Posterior vena cava (tissue), 2 donors: ENCODE measurements around the gene PPID. TPM values are rescaled to one million over a fixed set of nuclear protein-coding genes. Genes with fewer than 3 reads are reported as not detected.
"Not testable (repeated sequence)": the region's sequence is repeated elsewhere in the genome, so short reads cannot be mapped to it uniquely, and the experiment has no call there.

Experiments
- DNase-seq: peaks from one replicate; pipeline ENCODE4 v3.0.0-alpha.2; 2020; ENCODE audit warnings: low spot score
- intact Hi-C, 2 donors: fragments of 100-400 bp; cut with DNase I; formaldehyde crosslinking; loops; one replicate each; pipeline versions ENCODE4 v1.14.1 to v1.14.2; 2022 to 2023
- long read RNA-seq, 2 donors: library from polyadenylated mRNA; unstranded; transcript quantifications; one replicate each; pipeline ENCODE4 v2.0.0, GENCODE V29; 2020 to 2021
- total RNA-seq, 2 donors: library from RNA; stranded (reverse); fragmentation: NEBNext Ultra II Directional; extraction: Animal tissue kit (Norgen Biotek cat#: 25700); gene quantifications; one replicate each; pipeline ENCODE4 v1.2.1, GENCODE V29; 2021
- donor health status: DM: yes; HTN: yes; CAD: no.
- donor health status: DM: yes; HTN: yes; CAD: no.

PPID gene
- total RNA-seq, result 10 to 100 TPM; 13.6 to 14.9 TPM
- long read RNA-seq, donor 1, transcript PPID-201 (10 exons, 1,823 nt), result major isoform, 17 of 18 reads
- long read RNA-seq, donor 1, partial matches to known transcripts, result 1 of 18 reads
- long read RNA-seq, donor 1, other reads (novel, unspliced or antisense), result 0 of 18 reads
- long read RNA-seq, donor 2, transcript PPID-201 (10 exons, 1,823 nt), result major isoform, 80 of 92 reads
- long read RNA-seq, donor 2, partial matches to known transcripts, result 7 of 92 reads
- long read RNA-seq, donor 2, other reads (novel, unspliced or antisense), result 5 of 92 reads

GRCh38 chr4:158722917-158723793, at the start of gene PPID:
Gene PPID, minus strand, starts transcription at chr4:158723396. Its CDS starts 108 bp downstream, at chr4:158723288.
- peak; percentile 97 for DNase-seq
- intact Hi-C loops, result no loop called here

- no peak for DNase-seq
- intact Hi-C loops, result loop anchor here in 1 of 2 donors (10.0 kb wide), 1 partner anchor 53 kb away; no protein-coding TSS in a partner anchor
Measured at GRCh38 chr4:158771776-158772175, 48.6 kb upstream of the PPID start.

GRCh38 chr4:158770671-158771070, 47.5 kb upstream of the PPID start:
- intact Hi-C loops, result loop anchor here in 1 of 2 donors (10.0 kb wide), 1 partner anchor 54 kb away; no protein-coding TSS in a partner anchor
- no peak for DNase-seq

GRCh38 chr4:158769175-158769921, 46.2 kb upstream of the PPID start:
- DNase-seq, result peak; percentile 84
- intact Hi-C loops, result loop anchor here in 1 of 2 donors (5.0 kb wide), 1 partner anchor 43 kb away; no protein-coding TSS in a partner anchor

GRCh38 chr4:158768555-158769174, 45.5 kb upstream of the PPID start, which contains the start of gene FNIP2:
Gene FNIP2, plus strand, starts transcription at chr4:158769026. Its CDS starts 187 bp downstream, at chr4:158769213.
- peak; percentile 93 for DNase-seq

GRCh38 chr4:158767451-158767850, 44.3 kb upstream of the PPID start:
- no peak for DNase-seq
- intact Hi-C loops, result loop anchor here in 1 of 2 donors (5.0 kb wide), 1 partner anchor 45 kb away; no protein-coding TSS in a partner anchor

More at GRCh38 chr4:158768555-158769174, 45.5 kb upstream of the PPID start, which contains the start of gene FNIP2:
- intact Hi-C loops, result loop anchor here in 1 of 2 donors (5.0 kb wide), 1 partner anchor 44 kb away; no protein-coding TSS in a partner anchor

GRCh38 chr4:158766434-158767044, 43.3 kb upstream of the PPID start:
- intact Hi-C loops, result loop anchor here in 1 of 2 donors (5.0 kb wide), 1 partner anchor 46 kb away; no protein-coding TSS in a partner anchor
- no peak for DNase-seq

GRCh38 chr4:158763462-158763861, 40.3 kb upstream of the PPID start:
- intact Hi-C loops, result no loop called here
- no peak for DNase-seq

- DNase-seq, result no peak
- intact Hi-C loops, result no loop called here
Measured at GRCh38 chr4:158762553-158762952, 39.4 kb upstream of the PPID start.

GRCh38 chr4:158760866-158761265, 37.7 kb upstream of the PPID start:
- DNase-seq, result no peak
- intact Hi-C loops, result no loop called here

GRCh38 chr4:158759539-158759938, 36.3 kb upstream of the PPID start:
- intact Hi-C loops, DNase-seq: not testable (repeated sequence)

GRCh38 chr4:158758703-158759102, 35.5 kb upstream of the PPID start:
- DNase-seq, result no peak

GRCh38 chr4:158758142-158758541, 34.9 kb upstream of the PPID start:
- intact Hi-C loops, result no loop called here
- no peak for DNase-seq

More at GRCh38 chr4:158758703-158759102, 35.5 kb upstream of the PPID start:
- intact Hi-C loops, result no loop called here

- no peak for DNase-seq
- intact Hi-C loops, result no loop called here
Measured at GRCh38 chr4:158756588-158756987, 33.4 kb upstream of the PPID start.

- DNase-seq, intact Hi-C loops: not testable (repeated sequence)
Measured at GRCh38 chr4:158755819-158756218, 32.6 kb upstream of the PPID start.

GRCh38 chr4:158754385-158755180, 31.4 kb upstream of the PPID start:
- no peak for DNase-seq
- intact Hi-C loops, result no loop called here

GRCh38 chr4:158750379-158750778, 27.2 kb upstream of the PPID start:
- DNase-seq, result no peak
- intact Hi-C loops, result no loop called here
